Gastrocnemius medialis (tissue), 4 donors: ENCODE data around the gene FRMD5. TPM values are rescaled to one million over a fixed set of nuclear protein-coding genes. Genes with fewer than 3 reads are reported as not detected.
"Not testable (repeated sequence)": the region's sequence is repeated elsewhere in the genome, so short reads cannot be mapped to it uniquely, and the experiment has no call there.

ENCODE experiments used
- ATAC-seq, 2 donors: fragments of 150-250 bp; one replicate each; pipeline ENCODE4 v1.9.1; 2016
- DNase-seq, 2 donors: peaks; one replicate each; pipeline ENCODE4 v3.0.0-alpha.2; 2019
- H3K27ac ChIP-seq, 4 donors: fragments of 200-600 bp; sonication (generic); 1 replicate in 1 of 4; 2 replicates in 3 of 4; pipeline ENCODE4 v1.5.1; 2016 to 2018; ENCODE audit warnings: mild to moderate bottlenecking in 2 of 4, moderate library complexity in 1 of 4
- H3K27me3 ChIP-seq, 3 donors: fragments of 200-600 bp; sonication (generic) in 2 of 3; 1 replicate in 1 of 3; 2 replicates in 2 of 3; pipeline versions ENCODE4 v1.5.1 to v1.6.0; 2016 to 2019; ENCODE audit warnings: mild to moderate bottlenecking in 1 of 3, moderate library complexity in 1 of 3
- H3K36me3 ChIP-seq, 2 donors: fragments of 200-600 bp; sonication (generic) in 1 of 2; one replicate each; pipeline ENCODE4 v1.5.1; 2017 to 2018
- H3K4me1 ChIP-seq, 2 donors: fragments of 200-600 bp; sonication (generic) in 1 of 2; one replicate each; pipeline ENCODE4 v1.5.1; 2016 to 2017; ENCODE audit warnings: mild to moderate bottlenecking in 2 of 2
- H3K4me3 ChIP-seq, 4 donors: fragments of 200-600 bp; sonication (generic) in 3 of 4; 1 replicate in 1 of 4; 2 replicates in 3 of 4; pipeline ENCODE4 v1.5.1; 2016 to 2019; ENCODE audit warnings: mild to moderate bottlenecking in 2 of 4
- H3K9me3 ChIP-seq, 3 donors: fragments of 200-600 bp; sonication (generic) in 2 of 3; 1 replicate in 1 of 3; 2 replicates in 2 of 3; pipeline ENCODE4 v1.5.1; 2016 to 2019
- POLR2A ChIP-seq, 2 donors: fragments of 450-650 bp; IDR thresholded peaks; one replicate each; pipeline ENCODE4 v1.6.1; 2017; ENCODE audit warnings: antibody characterized with exemption in 2 of 2, mild to moderate bottlenecking in 2 of 2, moderate library complexity in 2 of 2
- in situ Hi-C, 4 donors: fragments of 200-750 bp; cut with MboI; loops; one replicate each; pipeline versions ENCODE4 v1.15.0 to v1.8.0; 2017; ENCODE audit warnings: low sequenced_read_pairs in 4 of 4
- intact Hi-C: fragments of 100-400 bp; cut with DNase I; formaldehyde crosslinking; loops from one replicate; pipeline ENCODE4 v1.15.1; 2023; ENCODE audit warnings: low total_unique reads
- total RNA-seq, 4 donors: library from RNA; depleted of rRNA; stranded (reverse); fragments of >200 nt; gene quantifications; one replicate each; pipeline versions ENCODE4 v1.1.0 to v1.2.3, GENCODE V29; 2016
- TF ChIP-seq, protein P1 (sequence below), 5 experiments: fragments of 450-650 bp in 3 of 5; fragments of 200-600 bp in 2 of 5; sonication (generic) in 2 of 5; IDR thresholded peaks in 4 of 5; conservative IDR thresholded peaks in 1 of 5; 1 replicate in 4 of 5; 2 replicates in 1 of 5; pipeline ENCODE4 v1.5.1; 2016 to 2019; ENCODE audit warnings: antibody characterized with exemption in 5 of 5, mild to moderate bottlenecking in 3 of 5, moderate library complexity in 3 of 5

FRMD5 gene
- under 1 TPM in 1 of 4 donors, not detected in 3; 0.04 TPM for total RNA-seq

DNA sequence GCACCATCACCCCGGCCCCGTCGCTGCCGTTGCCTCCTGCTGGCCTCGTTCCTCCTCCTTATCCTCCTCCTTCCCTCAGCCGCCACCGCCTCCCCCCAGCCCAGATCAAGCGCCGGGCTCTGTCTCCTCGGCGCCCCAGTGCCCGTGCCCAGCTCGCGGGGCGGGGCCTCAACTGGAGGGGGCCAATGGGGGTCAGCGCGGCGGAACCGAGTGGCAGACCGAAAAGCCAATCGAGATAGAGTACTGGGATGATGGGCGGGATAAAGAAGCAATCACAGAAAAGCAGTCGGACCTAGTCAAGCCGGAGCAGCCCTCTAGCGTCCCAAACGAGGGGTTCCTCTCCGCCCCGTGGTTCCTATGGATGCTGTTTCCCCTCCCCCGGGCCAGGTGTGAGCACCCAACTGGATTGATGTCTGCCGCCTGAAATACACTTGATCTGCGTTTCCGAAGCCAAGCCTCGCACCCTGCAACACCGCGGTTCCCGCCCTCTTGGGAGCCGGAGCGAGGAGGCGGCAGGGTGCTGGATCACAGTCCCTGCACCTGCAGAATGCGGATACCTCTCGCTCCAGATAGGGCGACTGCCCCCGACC is at the start of gene FRMD5:
Gene FRMD5 (minus strand): TSS at position 121 of the 590 bp plus-strand sequence.
- H3K4me3 ChIP-seq = peak within 1 kb of the TSS; percentile 40 to 58 (median 54)
- H3K36me3 ChIP-seq = no peaks in the 10 kb centered on the region
- TF ChIP-seq, protein P1, sequence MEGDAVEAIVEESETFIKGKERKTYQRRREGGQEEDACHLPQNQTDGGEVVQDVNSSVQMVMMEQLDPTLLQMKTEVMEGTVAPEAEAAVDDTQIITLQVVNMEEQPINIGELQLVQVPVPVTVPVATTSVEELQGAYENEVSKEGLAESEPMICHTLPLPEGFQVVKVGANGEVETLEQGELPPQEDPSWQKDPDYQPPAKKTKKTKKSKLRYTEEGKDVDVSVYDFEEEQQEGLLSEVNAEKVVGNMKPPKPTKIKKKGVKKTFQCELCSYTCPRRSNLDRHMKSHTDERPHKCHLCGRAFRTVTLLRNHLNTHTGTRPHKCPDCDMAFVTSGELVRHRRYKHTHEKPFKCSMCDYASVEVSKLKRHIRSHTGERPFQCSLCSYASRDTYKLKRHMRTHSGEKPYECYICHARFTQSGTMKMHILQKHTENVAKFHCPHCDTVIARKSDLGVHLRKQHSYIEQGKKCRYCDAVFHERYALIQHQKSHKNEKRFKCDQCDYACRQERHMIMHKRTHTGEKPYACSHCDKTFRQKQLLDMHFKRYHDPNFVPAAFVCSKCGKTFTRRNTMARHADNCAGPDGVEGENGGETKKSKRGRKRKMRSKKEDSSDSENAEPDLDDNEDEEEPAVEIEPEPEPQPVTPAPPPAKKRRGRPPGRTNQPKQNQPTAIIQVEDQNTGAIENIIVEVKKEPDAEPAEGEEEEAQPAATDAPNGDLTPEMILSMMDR (IDR thresholded peaks at IDR 0.05 in 4 of 5, conservative IDR thresholded peaks at IDR 0.05 in 1 of 5) = no peak
- no peak for TF ChIP-seq POLR2A (IDR thresholded peaks at IDR 0.05)
- H3K4me1 ChIP-seq = peaks cover 10 to 13% of the 10 kb centered on the region in 2 donors
- in situ Hi-C loops (no loop called here), intact Hi-C loops (no loop called here)
- H3K9me3 ChIP-seq = no peaks in the 10 kb centered on the region
- peaks cover 39 to 61% (median 50%) of the 10 kb centered on the region in 3 donors for H3K27me3 ChIP-seq
- DNase-seq = peak; percentile 41 to 67
- ATAC-seq = peak; percentile 97 to 98
- no peak within 1 kb of the TSS for H3K27ac ChIP-seq

DNA sequence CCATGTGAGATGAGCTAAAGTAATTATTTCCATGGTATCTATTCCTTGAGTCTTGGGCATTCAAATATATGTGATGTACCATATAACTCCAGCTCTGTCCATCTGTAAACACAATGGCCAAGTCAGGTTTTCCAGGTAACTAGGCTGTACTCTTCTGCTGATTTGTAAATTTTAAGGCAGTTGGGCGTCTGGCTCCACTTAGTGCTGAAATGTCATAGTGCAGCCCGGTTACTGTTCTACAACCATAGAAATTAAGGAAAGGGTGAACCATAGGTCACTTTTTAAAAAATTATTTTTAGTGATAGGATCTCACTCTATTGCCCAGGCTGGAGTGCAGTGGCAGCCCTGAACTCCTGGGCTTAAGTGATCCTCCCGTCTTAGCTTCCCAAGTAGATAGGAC is 48.8 kb upstream of the FRMD5 start:
- TF ChIP-seq, protein P1 (IDR thresholded peaks at IDR 0.05 in 4 of 5, conservative IDR thresholded peaks at IDR 0.05 in 1 of 5) = no peak
- TF ChIP-seq POLR2A (IDR thresholded peaks at IDR 0.05) = no peak
- no peak overlapping the region for H3K4me3 ChIP-seq
- H3K27ac ChIP-seq = no peak overlapping the region
- in situ Hi-C loops = no loop called here
- intact Hi-C loops = no loop called here
- H3K36me3 ChIP-seq = no peaks in the 10 kb centered on the region
- ATAC-seq (no peak), DNase-seq (no peak)
- H3K4me1 ChIP-seq = no peaks in the 10 kb centered on the region
- no peaks in the 10 kb centered on the region for H3K27me3 ChIP-seq
- H3K9me3 ChIP-seq = no peaks in the 10 kb centered on the region

DNA sequence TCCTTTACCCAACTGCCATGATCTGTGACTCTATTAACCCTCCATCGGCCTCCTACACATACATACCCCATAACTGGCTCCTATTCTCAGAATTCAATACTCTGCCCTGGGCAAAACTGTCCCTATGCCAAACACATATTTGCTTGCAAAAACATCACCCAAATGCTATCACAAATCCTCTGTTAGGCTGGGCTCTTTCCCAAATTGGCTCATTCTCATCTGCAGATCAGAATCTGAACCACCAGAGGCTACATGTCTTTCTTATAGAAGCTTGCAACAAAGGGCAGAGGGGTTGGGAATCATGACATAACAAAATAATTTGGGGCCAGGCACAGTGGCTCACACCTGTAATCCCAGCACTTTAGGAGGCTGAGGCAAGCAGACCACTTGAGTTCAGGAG is 48.1 kb upstream of the FRMD5 start:
- in situ Hi-C loops = no loop called here
- intact Hi-C loops = no loop called here
- no peak overlapping the region for H3K27ac ChIP-seq
- H3K36me3 ChIP-seq = no peaks in the 10 kb centered on the region
- H3K27me3 ChIP-seq = no peaks in the 10 kb centered on the region
- ATAC-seq (no peak), DNase-seq (no peak)
- no peaks in the 10 kb centered on the region for H3K9me3 ChIP-seq
- no peak for TF ChIP-seq POLR2A (IDR thresholded peaks at IDR 0.05)
- TF ChIP-seq, protein P1 (IDR thresholded peaks at IDR 0.05 in 4 of 5, conservative IDR thresholded peaks at IDR 0.05 in 1 of 5) = no peak
- H3K4me3 ChIP-seq = no peak overlapping the region
- no peaks in the 10 kb centered on the region for H3K4me1 ChIP-seq

DNA sequence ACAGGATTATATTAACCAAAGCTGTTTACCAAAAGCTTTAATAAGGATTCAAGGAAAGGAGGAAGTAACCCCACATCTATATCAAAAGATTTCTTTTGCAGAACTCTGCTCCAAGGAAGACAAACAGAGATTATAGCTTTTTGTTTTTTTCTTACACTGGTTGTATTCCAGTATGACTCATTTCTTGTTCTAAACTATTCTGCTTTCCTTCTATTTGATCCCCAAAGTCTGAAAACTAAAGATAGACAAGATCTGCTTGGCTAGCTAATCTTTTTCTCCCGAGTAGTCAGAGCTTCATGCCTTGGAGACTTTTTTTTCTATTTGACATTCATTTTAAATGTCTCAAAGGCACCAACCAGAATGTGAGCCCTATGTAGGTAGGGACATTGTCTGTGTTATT is 36.8 kb upstream of the FRMD5 start:
- no peak overlapping the region for H3K4me3 ChIP-seq
- H3K27me3 ChIP-seq = no peaks in the 10 kb centered on the region
- H3K27ac ChIP-seq = no peak overlapping the region
- intact Hi-C loops (no loop called here), in situ Hi-C loops (no loop called here)
- no peaks in the 10 kb centered on the region for H3K36me3 ChIP-seq
- H3K9me3 ChIP-seq = no peaks in the 10 kb centered on the region
- DNase-seq (no peak), ATAC-seq (no peak)
- no peak for TF ChIP-seq POLR2A (IDR thresholded peaks at IDR 0.05)
- TF ChIP-seq, protein P1 (IDR thresholded peaks at IDR 0.05 in 4 of 5, conservative IDR thresholded peaks at IDR 0.05 in 1 of 5) = no peak
- H3K4me1 ChIP-seq = no peaks in the 10 kb centered on the region

DNA sequence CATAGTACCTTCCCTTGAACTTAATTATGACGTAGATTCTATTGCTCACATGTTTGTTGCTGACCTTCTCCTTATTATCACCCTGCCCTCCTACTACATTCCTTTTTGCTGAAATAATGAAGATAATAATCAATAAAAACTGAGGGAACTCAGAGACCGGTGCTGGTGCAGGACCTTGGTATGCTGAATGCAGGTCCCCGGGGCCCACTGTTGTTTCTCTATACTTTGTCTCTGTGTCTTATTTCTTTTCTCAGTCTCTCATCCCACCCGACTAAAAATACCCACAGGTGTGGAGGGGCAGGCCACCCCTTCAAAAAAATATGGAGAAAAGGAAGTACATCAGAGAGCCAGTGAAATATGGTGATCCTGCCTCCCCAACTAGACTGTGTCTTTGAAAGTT is 34.2 kb upstream of the FRMD5 start:
- intact Hi-C loops, ATAC-seq, H3K36me3 ChIP-seq, H3K4me1 ChIP-seq, DNase-seq, H3K27me3 ChIP-seq, in situ Hi-C loops, H3K9me3 ChIP-seq, H3K27ac ChIP-seq, H3K4me3 ChIP-seq: not testable (repeated sequence)
